ENCODE results near the gene GHR.

The GHR gene

GRCh38 chr5:42650084-42650483 is 226.8 kb downstream of the GHR start:
- H3K27me3 ChIP-seq (ENCODE audit: insufficient read depth, low read length) = no peaks in the 10 kb centered on the region
- no peak overlapping the region for H3K4me3 ChIP-seq (ENCODE audit: low read depth, low read length, poor library complexity, severe bottlenecking)
- H2AFZ ChIP-seq (ENCODE audit: low read length) = no peak overlapping the region
- H3K4me1 ChIP-seq (ENCODE audit: insufficient read depth, low read length, severe bottlenecking) = peaks cover 34% of the 10 kb centered on the region
- no peaks in the 10 kb centered on the region for H3K79me2 ChIP-seq (ENCODE audit: insufficient read depth, low read length)
- H3K36me3 ChIP-seq (ENCODE audit: insufficient read depth, low read length) = no peaks in the 10 kb centered on the region
- TF ChIP-seq CTCF (IDR thresholded peaks at IDR 0.05; ENCODE audit: low read length) (no peak), EZH2 (IDR thresholded peaks at IDR 0.05; ENCODE audit: borderline replicate concordance, low read length) (no peak)
- H3K9ac ChIP-seq (ENCODE audit: low read length) = no peak overlapping the region
- no peak overlapping the region for H3K27ac ChIP-seq (ENCODE audit: low read depth, low read length, poor library complexity, severe bottlenecking)
- H3K4me2 ChIP-seq (ENCODE audit: low read length) = no peak overlapping the region
- no peaks in the 10 kb centered on the region for H3F3A ChIP-seq (ENCODE audit: insufficient read depth, low read length)
- H4K20me1 ChIP-seq (ENCODE audit: insufficient read depth, low read length) = no peaks in the 10 kb centered on the region
- no peaks in the 10 kb centered on the region for H3K9me3 ChIP-seq (ENCODE audit: low read length)
- H3K9me2 ChIP-seq (ENCODE audit: low read depth, low read length) = no peaks in the 10 kb centered on the region

- no peak for TF ChIP-seq EZH2 (IDR thresholded peaks at IDR 0.05; ENCODE audit: borderline replicate concordance, low read length)
- no peak for TF ChIP-seq CTCF (IDR thresholded peaks at IDR 0.05; ENCODE audit: low read length)
- Histone ChIP-seq H3K4me3 (ENCODE audit: low read depth, low read length, poor library complexity, severe bottlenecking) (no peak overlapping the region), H3K4me1 (ENCODE audit: insufficient read depth, low read length, severe bottlenecking) (peaks cover 37% of the 10 kb centered on the region), H3F3A (ENCODE audit: insufficient read depth, low read length) (no peaks in the 10 kb centered on the region; the same call in 1 of the 2 replicates), H4K20me1 (ENCODE audit: insufficient read depth, low read length) (no peaks in the 10 kb centered on the region), H2AFZ (ENCODE audit: low read length) (no peak overlapping the region), H3K9me3 (ENCODE audit: low read length) (no peaks in the 10 kb centered on the region), H3K27me3 (ENCODE audit: insufficient read depth, low read length) (no peaks in the 10 kb centered on the region), H3K9me2 (ENCODE audit: low read depth, low read length) (no peaks in the 10 kb centered on the region), H3K4me2 (ENCODE audit: low read length) (peak overlapping the region; percentile 22; the same call in 1 of the 2 replicates), H3K36me3 (ENCODE audit: insufficient read depth, low read length) (no peaks in the 10 kb centered on the region), H3K79me2 (ENCODE audit: insufficient read depth, low read length) (no peaks in the 10 kb centered on the region), H3K9ac (ENCODE audit: low read length) (0 out of 2 replicates have a peak overlapping the region, but pooled peaks have one; percentile 23), H3K27ac (ENCODE audit: low read depth, low read length, poor library complexity, severe bottlenecking) (peak overlapping the region; percentile 85)
Observed at GRCh38 chr5:42653705-42654104, 230.5 kb downstream of the GHR start.

- no peak overlapping the region for H2AFZ ChIP-seq (ENCODE audit: low read length)
- H3K27ac ChIP-seq (ENCODE audit: low read depth, low read length, poor library complexity, severe bottlenecking) = peak overlapping the region; percentile 85
- H3K4me2 ChIP-seq (ENCODE audit: low read length) = peak overlapping the region; percentile 35
Observed at GRCh38 chr5:42654645-42655044, 231.4 kb downstream of the GHR start.

More at GRCh38 chr5:42654645-42655044, 231.4 kb downstream of the GHR start:
- Histone ChIP-seq H3K36me3 (ENCODE audit: insufficient read depth, low read length) (no peaks in the 10 kb centered on the region), H3K27me3 (ENCODE audit: insufficient read depth, low read length) (no peaks in the 10 kb centered on the region), H4K20me1 (ENCODE audit: insufficient read depth, low read length) (no peaks in the 10 kb centered on the region), H3F3A (ENCODE audit: insufficient read depth, low read length) (no peaks in the 10 kb centered on the region; the same call in 1 of the 2 replicates), H3K4me1 (ENCODE audit: insufficient read depth, low read length, severe bottlenecking) (peaks cover 37% of the 10 kb centered on the region), H3K9ac (ENCODE audit: low read length) (peak overlapping the region; percentile 36; the same call in 1 of the 2 replicates), H3K9me2 (ENCODE audit: low read depth, low read length) (no peaks in the 10 kb centered on the region), H3K9me3 (ENCODE audit: low read length) (no peaks in the 10 kb centered on the region), H3K4me3 (ENCODE audit: low read depth, low read length, poor library complexity, severe bottlenecking) (no peak overlapping the region), H3K79me2 (ENCODE audit: insufficient read depth, low read length) (no peaks in the 10 kb centered on the region)
- TF ChIP-seq EZH2 (IDR thresholded peaks at IDR 0.05; ENCODE audit: borderline replicate concordance, low read length) (no peak), CTCF (IDR thresholded peaks at IDR 0.05; ENCODE audit: low read length) (no peak)
